GM23338 (cell line): ENCODE data around the gene ZNF808. TPM values are rescaled to one million over a fixed set of nuclear protein-coding genes. Genes with fewer than 3 reads are reported as not detected.

Source experiments
- ATAC-seq: fragments of 200-7000 bp; cut with Tn5 transposase; 3 replicates; pipeline ENCODE4 v1.9.1; 2020
- DNase-seq: peaks from one replicate; pipeline ENCODE4 v3.0.0-alpha.2; 2015; ENCODE audit warnings: low spot score
- H2AFZ ChIP-seq: fragments of 200-600 bp; sonication (generic); 2 replicates; pipeline ENCODE4 v1.8.0; 2016; ENCODE audit warnings: antibody characterized with exemption, mild to moderate bottlenecking, moderate library complexity
- H3F3A ChIP-seq: fragments of 200-600 bp; sonication (generic); replicated peaks from 2 replicates; pipeline ENCODE4 v1.8.0; 2017; ENCODE audit warnings: antibody characterized with exemption, mixed run types, low read depth
- H3K27ac ChIP-seq: fragments of 200-600 bp; sonication (generic); 2 replicates; pipeline ENCODE4 v1.6.1; 2016; ENCODE audit warnings: low read depth
- H3K27me3 ChIP-seq: fragments of 200-600 bp; sonication (generic); 2 replicates; pipeline ENCODE4 v1.8.0; 2016; ENCODE audit warnings: mild to moderate bottlenecking, mixed run types, moderate library complexity; ENCODE audit not compliant: insufficient read depth
- H3K36me3 ChIP-seq: fragments of 200-600 bp; sonication (generic); 2 replicates; pipeline ENCODE4 v1.8.0; 2016; ENCODE audit warnings: mild to moderate bottlenecking; ENCODE audit not compliant: insufficient read depth
- H3K4me1 ChIP-seq: fragments of 200-600 bp; sonication (generic); 2 replicates; pipeline ENCODE4 v1.8.0; 2016; ENCODE audit warnings: mild to moderate bottlenecking, moderate library complexity; ENCODE audit not compliant: insufficient read depth
- H3K4me2 ChIP-seq: fragments of 200-600 bp; sonication (generic); 2 replicates; pipeline ENCODE4 v1.7.1; 2017; ENCODE audit warnings: mixed run types
- H3K4me3 ChIP-seq: fragments of 200-600 bp; sonication (generic); 2 replicates; pipeline ENCODE4 v1.6.1; 2016; ENCODE audit warnings: mixed run types
- H3K79me2 ChIP-seq: fragments of 200-600 bp; sonication (generic); replicated peaks from 2 replicates; pipeline ENCODE4 v1.8.0; 2017; ENCODE audit warnings: mild to moderate bottlenecking; ENCODE audit not compliant: insufficient read depth
- H3K9me2 ChIP-seq: fragments of 200-600 bp; sonication (generic); 2 replicates; pipeline ENCODE4 v1.8.0; 2017; ENCODE audit not compliant: insufficient read depth
- H4K20me1 ChIP-seq: fragments of 200-600 bp; sonication (generic); replicated peaks from 2 replicates; pipeline ENCODE4 v1.8.0; 2017; ENCODE audit warnings: mild to moderate bottlenecking; ENCODE audit not compliant: insufficient read depth
- H3K27ac Mint-ChIP-seq: 2 replicates; pipeline ENCODE4 v1.8.0; 2020; ENCODE audit warnings: inconsistent platforms, mild to moderate bottlenecking, moderate library complexity, mixed read lengths
- H3K27me3 Mint-ChIP-seq: 3 replicates; pipeline ENCODE4 v1.8.0; 2022; ENCODE audit warnings: low read depth, mild to moderate bottlenecking, moderate library complexity, mixed read lengths, inconsistent platforms; ENCODE audit not compliant: insufficient read depth, poor library complexity
- H3K36me3 Mint-ChIP-seq: 3 replicates; pipeline ENCODE4 v1.8.0; 2021; ENCODE audit warnings: low read depth, mild to moderate bottlenecking, inconsistent platforms, moderate library complexity, mixed read lengths
- H3K4me1 Mint-ChIP-seq: 3 replicates; pipeline ENCODE4 v1.8.0; 2020; ENCODE audit warnings: mild to moderate bottlenecking, inconsistent platforms, mixed read lengths
- H3K4me3 Mint-ChIP-seq: 3 replicates; pipeline ENCODE4 v1.8.0; 2021; ENCODE audit warnings: moderate library complexity, mild to moderate bottlenecking, inconsistent platforms, mixed read lengths
- H3K9me3 Mint-ChIP-seq: 3 replicates; pipeline ENCODE4 v1.8.0; 2020; ENCODE audit warnings: moderate library complexity, mild to moderate bottlenecking, inconsistent platforms, mixed read lengths
- CREB1 ChIP-seq: fragments of 250-450 bp; sonication (Bioruptor Pico); IDR thresholded peaks from 2 replicates; pipeline ENCODE4 v1.5.0; 2020; ENCODE audit warnings: low read depth, mild to moderate bottlenecking, moderate library complexity
- EZH2 ChIP-seq: fragments of 200-600 bp; sonication (generic); IDR thresholded peaks from one replicate; pipeline ENCODE4 v1.8.0; 2017; ENCODE audit warnings: antibody characterized with exemption, mild to moderate bottlenecking, low read depth; ENCODE audit not compliant: unreplicated experiment
- EZH2phosphoT487 ChIP-seq: fragments of 200-600 bp; sonication (generic); IDR thresholded peaks from one replicate; pipeline ENCODE4 v1.8.1; 2018; ENCODE audit warnings: antibody characterized with exemption; ENCODE audit not compliant: unreplicated experiment
- JUNB ChIP-seq: IDR thresholded peaks from one replicate; pipeline ENCODE4 v1.6.1; 2016; ENCODE audit warnings: antibody characterized with exemption; ENCODE audit not compliant: unreplicated experiment
- NANOG ChIP-seq: IDR thresholded peaks from 2 replicates; pipeline ENCODE4 v1.6.1; 2016; ENCODE audit warnings: antibody characterized with exemption, borderline replicate concordance
- POLR2AphosphoS5 ChIP-seq: IDR thresholded peaks from 2 replicates; pipeline ENCODE4 v1.6.1; 2016; ENCODE audit warnings: antibody characterized with exemption, low read depth
- STAT1 ChIP-seq: IDR thresholded peaks from one replicate; pipeline ENCODE4 v1.6.1; 2016; ENCODE audit warnings: antibody characterized with exemption; ENCODE audit not compliant: unreplicated experiment
- ZNF114 ChIP-seq: fragments of 250-450 bp; sonication (Bioruptor Pico); IDR thresholded peaks from 2 replicates; pipeline ENCODE4 v1.5.0; 2020; ENCODE audit warnings: mild to moderate bottlenecking, moderate library complexity
- ZNF331 ChIP-seq: fragments of 250-450 bp; sonication (Bioruptor Pico); IDR thresholded peaks from 2 replicates; pipeline ENCODE4 v1.5.0; 2020; ENCODE audit warnings: low read depth, mild to moderate bottlenecking, moderate library complexity
- polyA plus RNA-seq: library from polyadenylated mRNA; unstranded; fragments of >200 nt; fragmentation: Nextera tagmentation; extraction: Ambion mirVana; gene quantifications from 2 replicates; pipeline ENCODE4 v1.2.1, GENCODE V29; 2016
- total RNA-seq: library from RNA; depleted of rRNA; stranded (reverse); fragments of >200 nt; shearing (Covaris generic); gene quantifications from 2 replicates; pipeline ENCODE4 v1.2.3, GENCODE V29; 2014
- TF ChIP-seq, protein P1 (sequence below): IDR thresholded peaks from one replicate; pipeline ENCODE4 v1.6.1; 2018; ENCODE audit warnings: antibody characterized with exemption; ENCODE audit not compliant: unreplicated experiment
- TF ChIP-seq, protein P2 (sequence below): fragments of 250-450 bp; sonication (Bioruptor Pico); IDR thresholded peaks from 2 replicates; pipeline ENCODE4 v1.5.0; 2020; ENCODE audit warnings: mild to moderate bottlenecking, moderate library complexity
- TF ChIP-seq, protein P3 (sequence below): IDR thresholded peaks from 2 replicates; pipeline ENCODE4 v1.6.1; 2016; ENCODE audit warnings: antibody characterized with exemption
- TF ChIP-seq, protein P4 (sequence below), 2 experiments: fragments of 200-600 bp in 1 of 2; sonication (generic) in 1 of 2; conservative IDR thresholded peaks; 2 replicates each; pipeline versions ENCODE4 v1.5.1 to v1.6.1; 2016 to 2017; ENCODE audit warnings: antibody characterized with exemption in 2 of 2, low read depth in 2 of 2, mild to moderate bottlenecking in 2 of 2, moderate library complexity in 1 of 2

The ZNF808 gene
- total and polyA plus RNA-seq, 2 experiments from 2014 or later = 10.5 to 32.1 TPM

DNA sequence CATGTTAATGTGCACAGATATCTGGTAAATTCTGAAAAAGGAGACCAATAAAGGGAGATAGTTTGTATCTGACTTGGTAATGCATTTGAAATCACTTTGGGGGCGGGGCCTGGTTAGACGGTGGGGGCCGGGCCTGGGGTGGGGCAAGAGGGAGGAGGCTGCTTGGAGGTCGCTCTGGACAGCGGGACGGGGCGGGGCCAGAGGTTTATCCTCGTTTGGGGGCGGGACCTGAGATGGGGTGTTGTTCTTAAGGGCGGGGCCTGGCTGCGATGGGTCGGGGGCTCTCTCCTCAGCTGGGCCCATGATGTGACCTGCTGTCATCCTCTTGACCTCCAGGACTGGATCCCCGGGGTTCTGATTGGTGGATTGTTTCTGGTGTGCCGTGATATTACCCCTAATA is 4.9 kb upstream of the ZNF808 start:
- DNase-seq (peak; percentile 90), ATAC-seq (peak; percentile 13)
- Mint-ChIP-seq H3K9me3 (no peaks in the 10 kb centered on the region; the same call in 1 of the 3 replicates), H3K4me1 (peaks cover 39% of the 10 kb centered on the region), H3K4me3 (no peak overlapping the region), H3K27me3 (peaks cover 13% of the 10 kb centered on the region), H3K36me3 (no peaks in the 10 kb centered on the region), H3K27ac (no peak overlapping the region)
- Histone ChIP-seq H3K27me3 (no peaks in the 10 kb centered on the region), H3K4me1 (peaks cover 48% of the 10 kb centered on the region), H2AFZ (no peak overlapping the region), H3K9me2 (no peaks in the 10 kb centered on the region), H3K36me3 (no peaks in the 10 kb centered on the region), H3K4me2 (0 out of 2 replicates have a peak overlapping the region, but pooled peaks have one; percentile 51), H3K4me3 (no peak overlapping the region), H3K27ac (no peak overlapping the region), H4K20me1 (0 out of 2 replicates have a peak, but pooled peaks cover 5% of the 10 kb centered on the region), H3F3A (peaks cover 3% of the 10 kb centered on the region; the same call in 1 of the 2 replicates), H3K79me2 (no peaks in the 10 kb centered on the region)
- TF ChIP-seq EZH2phosphoT487 (no peak), JUNB (no peak), EZH2 (no peak), ZNF331 (CRISPR knock-in tag) (no peak), ZNF114 (no peak), STAT1 (no peak), NANOG (no peak), POLR2AphosphoS5 (no peak), CREB1 (CRISPR knock-in tag) (no peak)
- TF ChIP-seq, protein P1, sequence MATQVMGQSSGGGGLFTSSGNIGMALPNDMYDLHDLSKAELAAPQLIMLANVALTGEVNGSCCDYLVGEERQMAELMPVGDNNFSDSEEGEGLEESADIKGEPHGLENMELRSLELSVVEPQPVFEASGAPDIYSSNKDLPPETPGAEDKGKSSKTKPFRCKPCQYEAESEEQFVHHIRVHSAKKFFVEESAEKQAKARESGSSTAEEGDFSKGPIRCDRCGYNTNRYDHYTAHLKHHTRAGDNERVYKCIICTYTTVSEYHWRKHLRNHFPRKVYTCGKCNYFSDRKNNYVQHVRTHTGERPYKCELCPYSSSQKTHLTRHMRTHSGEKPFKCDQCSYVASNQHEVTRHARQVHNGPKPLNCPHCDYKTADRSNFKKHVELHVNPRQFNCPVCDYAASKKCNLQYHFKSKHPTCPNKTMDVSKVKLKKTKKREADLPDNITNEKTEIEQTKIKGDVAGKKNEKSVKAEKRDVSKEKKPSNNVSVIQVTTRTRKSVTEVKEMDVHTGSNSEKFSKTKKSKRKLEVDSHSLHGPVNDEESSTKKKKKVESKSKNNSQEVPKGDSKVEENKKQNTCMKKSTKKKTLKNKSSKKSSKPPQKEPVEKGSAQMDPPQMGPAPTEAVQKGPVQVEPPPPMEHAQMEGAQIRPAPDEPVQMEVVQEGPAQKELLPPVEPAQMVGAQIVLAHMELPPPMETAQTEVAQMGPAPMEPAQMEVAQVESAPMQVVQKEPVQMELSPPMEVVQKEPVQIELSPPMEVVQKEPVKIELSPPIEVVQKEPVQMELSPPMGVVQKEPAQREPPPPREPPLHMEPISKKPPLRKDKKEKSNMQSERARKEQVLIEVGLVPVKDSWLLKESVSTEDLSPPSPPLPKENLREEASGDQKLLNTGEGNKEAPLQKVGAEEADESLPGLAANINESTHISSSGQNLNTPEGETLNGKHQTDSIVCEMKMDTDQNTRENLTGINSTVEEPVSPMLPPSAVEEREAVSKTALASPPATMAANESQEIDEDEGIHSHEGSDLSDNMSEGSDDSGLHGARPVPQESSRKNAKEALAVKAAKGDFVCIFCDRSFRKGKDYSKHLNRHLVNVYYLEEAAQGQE = no peak
- TF ChIP-seq, protein P2, sequence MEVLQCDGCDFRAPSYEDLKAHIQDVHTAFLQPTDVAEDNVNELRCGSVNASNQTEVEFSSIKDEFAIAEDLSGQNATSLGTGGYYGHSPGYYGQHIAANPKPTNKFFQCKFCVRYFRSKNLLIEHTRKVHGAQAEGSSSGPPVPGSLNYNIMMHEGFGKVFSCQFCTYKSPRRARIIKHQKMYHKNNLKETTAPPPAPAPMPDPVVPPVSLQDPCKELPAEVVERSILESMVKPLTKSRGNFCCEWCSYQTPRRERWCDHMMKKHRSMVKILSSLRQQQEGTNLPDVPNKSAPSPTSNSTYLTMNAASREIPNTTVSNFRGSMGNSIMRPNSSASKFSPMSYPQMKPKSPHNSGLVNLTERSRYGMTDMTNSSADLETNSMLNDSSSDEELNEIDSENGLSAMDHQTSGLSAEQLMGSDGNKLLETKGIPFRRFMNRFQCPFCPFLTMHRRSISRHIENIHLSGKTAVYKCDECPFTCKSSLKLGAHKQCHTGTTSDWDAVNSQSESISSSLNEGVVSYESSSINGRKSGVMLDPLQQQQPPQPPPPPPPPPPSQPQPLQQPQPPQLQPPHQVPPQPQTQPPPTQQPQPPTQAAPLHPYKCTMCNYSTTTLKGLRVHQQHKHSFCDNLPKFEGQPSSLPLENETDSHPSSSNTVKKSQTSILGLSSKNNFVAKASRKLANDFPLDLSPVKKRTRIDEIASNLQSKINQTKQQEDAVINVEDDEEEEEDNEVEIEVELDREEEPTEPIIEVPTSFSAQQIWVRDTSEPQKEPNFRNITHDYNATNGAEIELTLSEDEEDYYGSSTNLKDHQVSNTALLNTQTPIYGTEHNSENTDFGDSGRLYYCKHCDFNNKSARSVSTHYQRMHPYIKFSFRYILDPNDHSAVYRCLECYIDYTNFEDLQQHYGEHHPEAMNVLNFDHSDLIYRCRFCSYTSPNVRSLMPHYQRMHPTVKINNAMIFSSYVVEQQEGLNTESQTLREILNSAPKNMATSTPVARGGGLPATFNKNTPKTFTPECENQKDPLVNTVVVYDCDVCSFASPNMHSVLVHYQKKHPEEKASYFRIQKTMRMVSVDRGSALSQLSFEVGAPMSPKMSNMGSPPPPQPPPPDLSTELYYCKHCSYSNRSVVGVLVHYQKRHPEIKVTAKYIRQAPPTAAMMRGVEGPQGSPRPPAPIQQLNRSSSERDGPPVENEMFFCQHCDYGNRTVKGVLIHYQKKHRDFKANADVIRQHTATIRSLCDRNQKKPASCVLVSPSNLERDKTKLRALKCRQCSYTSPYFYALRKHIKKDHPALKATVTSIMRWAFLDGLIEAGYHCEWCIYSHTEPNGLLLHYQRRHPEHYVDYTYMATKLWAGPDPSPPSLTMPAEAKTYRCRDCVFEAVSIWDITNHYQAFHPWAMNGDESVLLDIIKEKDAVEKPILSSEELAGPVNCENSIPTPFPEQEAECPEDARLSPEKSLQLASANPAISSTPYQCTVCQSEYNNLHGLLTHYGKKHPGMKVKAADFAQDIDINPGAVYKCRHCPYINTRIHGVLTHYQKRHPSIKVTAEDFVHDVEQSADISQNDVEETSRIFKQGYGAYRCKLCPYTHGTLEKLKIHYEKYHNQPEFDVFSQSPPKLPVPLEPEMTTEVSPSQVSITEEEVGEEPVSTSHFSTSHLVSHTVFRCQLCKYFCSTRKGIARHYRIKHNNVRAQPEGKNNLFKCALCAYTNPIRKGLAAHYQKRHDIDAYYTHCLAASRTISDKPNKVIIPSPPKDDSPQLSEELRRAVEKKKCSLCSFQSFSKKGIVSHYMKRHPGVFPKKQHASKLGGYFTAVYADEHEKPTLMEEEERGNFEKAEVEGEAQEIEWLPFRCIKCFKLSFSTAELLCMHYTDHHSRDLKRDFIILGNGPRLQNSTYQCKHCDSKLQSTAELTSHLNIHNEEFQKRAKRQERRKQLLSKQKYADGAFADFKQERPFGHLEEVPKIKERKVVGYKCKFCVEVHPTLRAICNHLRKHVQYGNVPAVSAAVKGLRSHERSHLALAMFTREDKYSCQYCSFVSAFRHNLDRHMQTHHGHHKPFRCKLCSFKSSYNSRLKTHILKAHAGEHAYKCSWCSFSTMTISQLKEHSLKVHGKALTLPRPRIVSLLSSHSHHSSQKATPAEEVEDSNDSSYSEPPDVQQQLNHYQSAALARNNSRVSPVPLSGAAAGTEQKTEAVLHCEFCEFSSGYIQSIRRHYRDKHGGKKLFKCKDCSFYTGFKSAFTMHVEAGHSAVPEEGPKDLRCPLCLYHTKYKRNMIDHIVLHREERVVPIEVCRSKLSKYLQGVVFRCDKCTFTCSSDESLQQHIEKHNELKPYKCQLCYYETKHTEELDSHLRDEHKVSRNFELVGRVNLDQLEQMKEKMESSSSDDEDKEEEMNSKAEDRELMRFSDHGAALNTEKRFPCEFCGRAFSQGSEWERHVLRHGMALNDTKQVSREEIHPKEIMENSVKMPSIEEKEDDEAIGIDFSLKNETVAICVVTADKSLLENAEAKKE (CRISPR knock-in tag) = no peak
- TF ChIP-seq, protein P3, sequence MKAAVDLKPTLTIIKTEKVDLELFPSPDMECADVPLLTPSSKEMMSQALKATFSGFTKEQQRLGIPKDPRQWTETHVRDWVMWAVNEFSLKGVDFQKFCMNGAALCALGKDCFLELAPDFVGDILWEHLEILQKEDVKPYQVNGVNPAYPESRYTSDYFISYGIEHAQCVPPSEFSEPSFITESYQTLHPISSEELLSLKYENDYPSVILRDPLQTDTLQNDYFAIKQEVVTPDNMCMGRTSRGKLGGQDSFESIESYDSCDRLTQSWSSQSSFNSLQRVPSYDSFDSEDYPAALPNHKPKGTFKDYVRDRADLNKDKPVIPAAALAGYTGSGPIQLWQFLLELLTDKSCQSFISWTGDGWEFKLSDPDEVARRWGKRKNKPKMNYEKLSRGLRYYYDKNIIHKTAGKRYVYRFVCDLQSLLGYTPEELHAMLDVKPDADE = no peak
- TF ChIP-seq, protein P4, sequence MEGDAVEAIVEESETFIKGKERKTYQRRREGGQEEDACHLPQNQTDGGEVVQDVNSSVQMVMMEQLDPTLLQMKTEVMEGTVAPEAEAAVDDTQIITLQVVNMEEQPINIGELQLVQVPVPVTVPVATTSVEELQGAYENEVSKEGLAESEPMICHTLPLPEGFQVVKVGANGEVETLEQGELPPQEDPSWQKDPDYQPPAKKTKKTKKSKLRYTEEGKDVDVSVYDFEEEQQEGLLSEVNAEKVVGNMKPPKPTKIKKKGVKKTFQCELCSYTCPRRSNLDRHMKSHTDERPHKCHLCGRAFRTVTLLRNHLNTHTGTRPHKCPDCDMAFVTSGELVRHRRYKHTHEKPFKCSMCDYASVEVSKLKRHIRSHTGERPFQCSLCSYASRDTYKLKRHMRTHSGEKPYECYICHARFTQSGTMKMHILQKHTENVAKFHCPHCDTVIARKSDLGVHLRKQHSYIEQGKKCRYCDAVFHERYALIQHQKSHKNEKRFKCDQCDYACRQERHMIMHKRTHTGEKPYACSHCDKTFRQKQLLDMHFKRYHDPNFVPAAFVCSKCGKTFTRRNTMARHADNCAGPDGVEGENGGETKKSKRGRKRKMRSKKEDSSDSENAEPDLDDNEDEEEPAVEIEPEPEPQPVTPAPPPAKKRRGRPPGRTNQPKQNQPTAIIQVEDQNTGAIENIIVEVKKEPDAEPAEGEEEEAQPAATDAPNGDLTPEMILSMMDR (conservative IDR thresholded peaks at IDR 0.05; ENCODE audit: low read depth in 2 of 2) = no peak
